ENCODE results near the gene WDR33.

GRCh38 chr2:127683757-127684156, 127.2 kb downstream of the WDR33 start:
- TF ChIP-seq EP300 (IDR thresholded peaks at IDR 0.05) (no peak), CTCF (IDR thresholded peaks at IDR 0.05) (no peak), POLR2A (IDR thresholded peaks at IDR 0.05) (no peak)
